ENCODE results near the gene C2orf49.

DNA sequence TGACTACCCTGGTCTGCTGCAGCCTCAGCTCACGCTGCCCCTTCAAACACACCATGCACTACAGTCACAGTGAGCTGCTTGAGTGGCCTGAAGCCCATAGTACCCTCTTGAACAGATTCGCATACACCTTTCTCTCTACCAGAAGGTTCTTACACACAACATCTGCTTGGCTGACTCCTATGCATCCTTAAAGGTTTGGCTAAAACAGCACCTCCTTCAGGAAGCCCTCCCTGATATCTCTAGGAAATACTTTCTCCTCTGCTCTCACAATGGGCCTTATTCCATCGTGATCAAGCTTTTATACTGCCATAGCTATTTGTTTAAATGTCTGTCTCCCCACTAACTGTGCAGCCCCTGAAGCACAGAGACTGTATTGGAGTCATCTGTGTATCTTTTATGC is 39.3 kb upstream of the C2orf49 start:
- TF ChIP-seq POLR2A (IDR thresholded peaks at IDR 0.05) (no peak), CTCF (IDR thresholded peaks at IDR 0.05) (no peak)
